HG03457 (cell line): ENCODE measurements around the gene MCF2L.

Experiments used
- ATAC-seq: cut with Tn5 transposase; IDR thresholded peaks from one replicate; pipeline ENCODE4 v1.9.1; 2021; ENCODE audit warnings: moderate number of reproducible peaks; ENCODE audit not compliant: unreplicated experiment

MCF2L gene

DNA sequence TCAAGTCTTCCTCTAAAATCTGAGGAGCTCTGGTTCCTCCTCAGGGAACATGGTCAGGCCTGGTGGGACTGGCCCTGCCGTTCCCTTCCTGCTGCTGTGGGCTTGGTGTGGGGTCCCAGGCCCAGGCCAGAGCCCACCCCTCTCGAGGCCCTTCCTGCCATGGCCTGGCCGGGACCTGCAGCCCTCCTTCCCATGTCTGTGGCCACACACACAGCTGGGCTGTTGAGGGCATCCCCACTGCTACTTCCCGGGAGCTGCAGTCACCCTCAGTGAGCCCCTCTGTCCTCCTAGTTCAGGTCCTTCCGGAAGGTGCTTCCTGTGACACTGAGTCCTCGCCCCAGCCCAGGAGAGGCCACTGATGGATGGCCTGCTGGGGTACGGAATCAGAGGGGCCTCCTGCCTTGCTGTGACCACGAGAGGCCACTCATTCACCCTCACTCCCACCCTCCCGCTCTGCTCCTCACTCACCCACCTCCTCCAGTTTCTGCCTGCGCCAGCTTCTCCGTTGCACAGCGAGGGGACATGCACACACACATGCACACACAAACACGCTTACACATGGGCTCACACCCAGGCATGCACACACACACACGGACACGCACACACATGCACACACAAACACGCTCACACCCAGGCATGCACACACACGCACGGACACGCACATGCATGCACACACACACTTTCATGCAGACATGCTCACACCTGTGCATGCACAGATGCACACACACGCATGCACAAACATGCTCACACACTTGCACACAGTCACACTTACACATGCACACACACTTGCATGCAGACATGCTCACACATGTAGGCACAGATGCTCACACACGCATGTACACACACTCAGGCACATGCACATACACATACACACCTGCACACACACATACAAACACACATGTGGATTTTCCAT, 7.3 kb upstream of the MCF2L start:
- no peak for ATAC-seq

DNA sequence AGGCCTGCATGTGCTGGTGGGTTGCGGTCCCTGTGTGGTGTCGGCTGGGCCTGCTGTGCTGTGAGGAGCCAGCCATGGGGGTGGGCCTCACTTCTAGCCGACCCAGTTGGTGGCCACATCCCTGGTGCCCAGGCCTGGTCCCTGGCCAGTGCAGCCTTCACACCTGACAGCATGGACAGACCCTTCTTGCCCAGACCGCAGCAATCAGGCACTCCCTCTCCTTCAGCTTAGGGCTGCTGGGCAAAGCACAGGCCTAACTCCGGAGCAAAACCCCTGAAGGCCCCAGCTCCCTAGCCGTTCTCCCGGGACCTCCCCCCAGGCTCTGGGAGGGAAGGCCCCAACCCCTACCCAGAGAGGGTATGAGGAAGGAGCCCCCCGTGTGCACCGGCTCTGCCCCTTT, 6.6 kb upstream of the MCF2L start:
- ATAC-seq: no peak

DNA sequence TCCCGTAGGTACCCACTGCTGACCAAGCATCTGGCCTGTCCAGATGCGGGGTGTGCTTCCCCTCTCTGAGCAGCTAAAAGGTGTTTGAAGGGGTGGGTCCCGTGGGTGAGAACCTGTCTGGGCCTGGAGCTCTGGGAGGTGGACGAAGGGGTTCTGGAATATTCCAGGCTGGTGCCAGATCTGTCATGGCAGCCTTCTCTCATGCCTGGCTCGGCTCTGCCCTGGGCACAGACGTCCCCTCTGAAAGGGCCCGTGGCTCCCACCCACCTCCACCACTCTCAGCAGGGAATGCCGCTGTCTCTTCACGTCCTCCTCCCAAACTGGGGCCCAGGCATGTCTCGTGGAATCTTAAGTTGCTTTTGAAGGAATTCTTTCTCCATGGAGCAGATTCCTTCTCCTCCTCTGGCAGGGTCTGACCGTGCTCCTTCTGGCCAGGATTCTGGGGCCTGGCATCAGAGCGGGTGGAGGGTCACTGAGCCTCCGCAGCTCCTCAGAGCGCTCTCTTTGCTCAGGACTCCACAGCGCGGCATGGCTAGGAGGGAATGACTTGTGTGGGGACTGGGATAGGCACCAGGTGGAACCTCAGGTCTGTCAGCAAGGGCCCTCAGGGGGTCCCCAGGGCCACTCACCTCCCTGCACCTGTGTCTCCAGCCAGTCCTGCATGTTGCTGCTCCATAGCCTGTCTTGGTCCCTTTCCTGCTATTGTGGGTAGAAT, 5.9 kb upstream of the MCF2L start:
- no peak for ATAC-seq

DNA sequence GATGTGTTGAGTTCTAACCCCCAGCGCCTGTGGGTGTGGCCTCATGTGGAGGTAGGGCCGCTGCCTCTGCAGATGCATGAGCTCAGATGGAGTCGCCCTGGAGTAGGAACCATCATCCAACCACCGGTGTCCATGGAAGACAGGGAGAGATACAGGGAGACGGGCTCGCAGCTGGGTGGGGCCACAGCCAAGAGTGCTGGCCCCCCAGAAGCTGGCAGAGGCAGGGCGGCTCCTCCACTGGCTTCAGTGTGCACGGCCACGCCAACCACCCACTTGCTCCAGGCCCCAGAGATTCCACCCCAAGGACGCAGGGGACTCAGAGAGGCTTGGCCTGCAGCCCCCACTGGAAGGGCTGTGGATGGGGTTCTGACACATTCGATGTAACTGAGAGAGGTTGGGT, 5.4 kb upstream of the MCF2L start:
- no peak for ATAC-seq

DNA sequence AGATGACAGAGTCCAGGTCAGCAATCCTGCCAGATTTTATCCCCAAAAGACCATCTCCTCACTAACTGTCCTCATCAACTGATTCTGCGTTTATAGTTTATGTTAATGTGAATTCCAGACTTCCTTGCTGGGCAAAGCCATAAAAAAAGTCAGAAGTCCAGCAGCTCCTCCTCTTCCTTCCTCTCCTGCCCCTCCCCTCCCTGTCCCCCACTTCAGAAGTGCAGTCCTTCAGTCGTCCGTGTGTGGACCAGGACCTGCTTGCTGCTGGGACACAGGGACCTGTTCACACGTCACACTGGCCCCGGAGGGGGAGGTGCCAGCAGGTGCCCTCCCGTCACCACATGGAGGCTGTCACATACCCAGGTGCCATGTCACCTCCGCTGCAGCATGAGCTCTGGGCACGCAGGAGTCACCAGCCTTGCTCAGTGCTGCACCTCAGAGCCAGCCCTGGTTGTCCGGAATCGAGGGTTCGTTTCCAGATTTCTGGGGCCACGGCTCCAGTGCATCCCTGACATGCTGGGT, 4.0 kb upstream of the MCF2L start:
- no peak for ATAC-seq

DNA sequence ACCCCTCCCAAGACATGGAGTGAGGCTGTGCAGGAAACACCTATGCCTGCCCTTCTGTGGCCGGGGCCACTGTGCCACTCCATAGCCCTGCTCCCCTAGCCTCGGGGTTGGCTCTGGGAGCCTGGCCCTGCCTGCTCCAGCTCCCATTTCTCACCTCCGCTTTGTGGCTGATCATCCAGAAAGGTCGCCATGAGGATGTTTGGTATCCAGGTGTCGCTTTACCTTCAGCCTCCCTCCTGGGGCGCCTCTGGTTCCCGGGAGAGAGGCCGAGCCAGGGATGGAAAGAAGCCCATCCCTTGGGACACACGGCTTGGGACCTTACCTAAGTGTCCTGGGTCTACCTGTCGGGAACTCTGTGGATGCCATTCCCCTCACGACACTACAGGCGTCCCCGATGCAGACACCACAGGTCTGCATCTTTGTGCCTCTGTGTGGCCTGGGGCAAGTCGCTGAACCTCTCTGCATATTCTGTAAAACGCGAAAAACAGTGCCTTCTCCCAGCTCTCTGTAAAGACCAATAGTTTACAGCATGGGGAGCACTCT, 3.4 kb upstream of the MCF2L start:
- no peak for ATAC-seq

DNA sequence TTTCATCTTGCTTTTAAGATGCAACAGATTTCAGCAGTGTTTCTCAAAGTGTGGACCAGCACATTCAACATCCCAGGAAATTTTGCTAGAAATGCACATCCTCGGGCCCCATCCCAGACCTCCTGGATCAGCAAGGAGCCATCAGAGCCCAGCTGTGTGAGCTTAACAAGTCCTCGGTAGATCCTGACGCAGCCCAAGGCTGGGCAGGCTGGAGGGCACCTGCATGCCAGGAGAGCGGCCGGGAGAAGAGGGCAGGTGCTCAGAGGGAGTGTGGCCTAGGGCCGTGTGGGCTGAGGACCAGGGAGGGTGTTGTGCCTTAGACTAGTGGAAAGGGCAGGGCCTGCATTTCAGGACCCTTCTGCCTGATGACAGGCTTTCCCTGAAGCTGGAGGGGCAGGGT, 2.2 kb upstream of the MCF2L start:
- ATAC-seq: no peak

DNA sequence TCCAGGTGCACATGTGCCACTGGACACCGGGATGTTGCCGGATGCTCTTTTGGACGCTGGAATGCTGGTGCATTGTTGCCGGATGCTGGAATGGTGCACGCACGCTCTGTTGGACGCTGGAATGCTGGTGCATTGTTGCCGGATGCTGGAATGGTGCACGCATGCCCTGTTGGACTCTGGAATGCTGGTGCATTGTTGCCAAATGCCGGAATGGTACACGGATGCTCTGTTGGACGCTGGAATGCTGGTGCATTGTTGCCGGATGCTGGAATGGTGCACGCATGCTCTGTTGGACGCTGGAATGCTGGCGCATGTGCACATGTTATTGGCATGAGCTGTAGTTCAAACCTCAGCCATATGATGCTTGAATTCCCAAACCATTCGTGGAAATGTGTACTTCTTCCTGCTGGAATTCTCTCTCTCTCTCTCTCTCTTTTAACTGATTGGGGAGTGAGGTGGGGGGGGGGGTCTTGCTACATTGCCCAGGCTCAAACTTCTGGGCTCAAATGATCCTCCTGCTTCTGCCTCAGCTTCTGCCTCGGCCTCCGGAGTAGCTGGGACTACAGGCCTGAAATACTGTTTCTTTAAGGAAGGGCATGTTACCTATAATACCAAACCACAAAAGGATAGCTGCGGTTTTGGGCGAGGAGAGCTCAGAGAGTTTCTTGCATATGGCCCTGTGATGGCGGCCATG, 1.2 kb upstream of the MCF2L start:
- no peak for ATAC-seq

DNA sequence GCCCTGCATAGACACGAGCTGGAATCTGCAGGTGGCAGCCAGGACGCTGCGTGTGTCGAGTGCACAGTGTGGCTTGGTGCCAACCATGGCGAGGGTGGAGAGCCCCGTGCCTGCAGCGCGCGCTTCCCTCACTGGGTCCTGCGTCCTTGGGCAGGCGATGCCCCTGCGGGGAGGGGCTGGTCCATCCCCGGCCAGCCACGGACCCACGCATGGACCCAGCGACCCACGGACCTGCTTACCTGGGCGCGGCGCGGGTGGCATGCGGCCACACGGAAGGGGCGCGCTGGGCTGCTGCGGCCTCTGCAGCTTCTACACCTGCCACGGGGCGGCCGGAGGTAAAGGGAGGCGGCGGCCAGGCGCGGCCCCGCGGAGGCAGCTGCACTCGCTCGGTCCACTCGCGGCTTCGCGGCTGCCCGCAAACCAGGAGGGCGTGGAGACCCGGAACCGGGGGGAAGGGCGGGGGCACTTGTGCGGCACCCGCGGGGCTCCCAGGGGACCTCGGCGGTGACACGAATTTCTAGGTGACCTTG, 569 bp upstream of the MCF2L start:
- ATAC-seq: no peak

DNA sequence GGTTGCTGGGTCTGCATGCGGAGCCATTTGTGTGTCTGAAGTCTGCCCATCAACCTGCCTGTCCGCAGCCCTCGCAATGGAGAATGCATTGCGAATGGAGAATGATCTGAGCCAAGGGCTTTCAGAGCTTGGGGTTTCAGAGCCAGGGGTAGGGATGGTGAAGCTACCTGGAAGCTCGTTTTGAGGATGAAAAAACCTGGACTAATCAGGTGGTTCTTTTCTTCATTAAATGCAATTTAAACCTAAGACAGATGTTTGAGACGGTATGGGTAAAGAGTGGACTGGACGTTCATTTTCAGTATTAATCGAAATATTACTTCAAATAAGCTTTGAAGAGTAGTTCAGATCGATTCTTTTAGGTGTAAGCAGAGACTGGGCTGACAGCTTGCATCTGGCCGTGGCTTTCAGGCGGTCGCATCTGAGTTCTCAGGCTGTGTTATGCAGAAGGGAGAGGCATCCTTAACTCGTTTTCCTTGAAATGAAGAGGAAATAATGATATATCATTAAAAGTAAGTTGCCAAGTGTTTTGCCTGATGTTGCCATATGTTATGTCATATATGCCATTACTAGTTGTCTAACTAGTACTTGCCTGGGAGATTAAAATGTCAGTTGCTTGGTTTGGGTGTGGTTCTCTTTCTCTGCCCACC, 801 bp downstream of the MCF2L start:
- no peak for ATAC-seq

DNA sequence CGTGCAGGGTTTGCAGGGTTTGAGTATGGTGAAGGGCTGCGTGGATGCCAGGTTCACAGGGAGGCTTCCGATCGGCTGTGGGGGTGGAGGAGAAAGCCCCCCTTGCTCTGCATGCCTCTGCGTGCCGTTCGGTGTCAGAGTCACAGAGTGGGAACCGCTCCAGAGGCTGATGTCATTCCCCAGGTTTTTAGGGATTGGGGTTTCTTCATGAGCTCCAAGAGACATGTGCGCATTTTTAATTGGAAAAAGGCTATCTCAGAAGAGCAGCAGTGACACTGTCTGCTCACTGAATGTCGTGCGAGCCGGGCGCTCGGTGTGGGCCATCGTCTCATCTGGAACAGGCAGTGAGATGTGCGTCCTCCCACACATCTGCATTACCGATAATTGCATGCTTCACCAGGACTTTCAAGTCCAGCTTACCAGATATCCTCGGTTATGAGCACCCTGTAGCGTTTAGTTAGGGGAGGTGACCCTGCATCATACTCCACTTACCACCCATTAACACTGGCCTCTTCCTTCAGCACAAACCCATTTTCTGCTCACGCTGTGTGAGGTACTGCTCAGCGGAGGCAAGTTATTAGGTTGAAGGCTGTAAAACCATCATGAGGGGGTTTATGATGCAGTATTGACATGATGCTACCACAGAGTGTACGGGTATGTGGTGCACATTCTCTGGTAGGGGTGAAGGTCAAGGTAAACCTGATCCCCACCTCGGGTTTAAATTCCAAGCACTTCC, 1.7 kb downstream of the MCF2L start:
- no peak for ATAC-seq

DNA sequence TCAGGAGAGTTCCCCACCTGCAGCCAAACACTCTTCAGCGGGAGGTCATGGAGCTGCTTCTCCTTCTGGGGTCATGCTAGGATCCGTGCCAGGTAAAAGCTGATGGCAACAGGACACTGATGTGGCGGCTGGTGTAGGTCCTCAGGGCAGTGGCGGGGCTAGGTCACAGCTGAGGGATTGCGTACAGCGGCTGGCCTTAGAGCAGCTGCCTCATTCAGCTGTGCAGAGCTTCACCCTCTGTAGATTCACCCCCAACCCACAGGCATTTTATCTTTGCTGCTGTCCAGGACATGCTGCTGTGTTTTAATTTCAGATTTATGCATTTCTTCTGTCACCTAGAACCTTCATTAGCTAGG, 2.3 kb downstream of the MCF2L start:
- ATAC-seq: no peak

DNA sequence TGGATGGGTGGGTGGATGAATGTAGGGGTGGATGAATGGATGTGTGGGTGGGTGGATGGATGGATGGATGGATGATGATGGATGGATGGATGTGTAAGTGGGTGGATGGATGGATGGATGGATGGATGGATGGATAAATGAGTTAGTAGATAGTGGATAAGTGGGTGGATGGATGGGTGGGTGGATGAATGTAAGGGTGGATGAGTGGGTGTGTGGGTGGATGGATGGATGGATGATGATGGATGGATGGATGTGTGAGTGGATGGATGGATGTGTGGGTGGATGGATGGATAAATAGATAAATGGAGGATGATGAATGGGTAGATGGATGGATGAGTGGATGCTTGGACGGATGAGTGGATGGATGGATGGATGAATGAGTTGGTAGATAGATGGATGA, 3.2 kb downstream of the MCF2L start:
- ATAC-seq: no peak

DNA sequence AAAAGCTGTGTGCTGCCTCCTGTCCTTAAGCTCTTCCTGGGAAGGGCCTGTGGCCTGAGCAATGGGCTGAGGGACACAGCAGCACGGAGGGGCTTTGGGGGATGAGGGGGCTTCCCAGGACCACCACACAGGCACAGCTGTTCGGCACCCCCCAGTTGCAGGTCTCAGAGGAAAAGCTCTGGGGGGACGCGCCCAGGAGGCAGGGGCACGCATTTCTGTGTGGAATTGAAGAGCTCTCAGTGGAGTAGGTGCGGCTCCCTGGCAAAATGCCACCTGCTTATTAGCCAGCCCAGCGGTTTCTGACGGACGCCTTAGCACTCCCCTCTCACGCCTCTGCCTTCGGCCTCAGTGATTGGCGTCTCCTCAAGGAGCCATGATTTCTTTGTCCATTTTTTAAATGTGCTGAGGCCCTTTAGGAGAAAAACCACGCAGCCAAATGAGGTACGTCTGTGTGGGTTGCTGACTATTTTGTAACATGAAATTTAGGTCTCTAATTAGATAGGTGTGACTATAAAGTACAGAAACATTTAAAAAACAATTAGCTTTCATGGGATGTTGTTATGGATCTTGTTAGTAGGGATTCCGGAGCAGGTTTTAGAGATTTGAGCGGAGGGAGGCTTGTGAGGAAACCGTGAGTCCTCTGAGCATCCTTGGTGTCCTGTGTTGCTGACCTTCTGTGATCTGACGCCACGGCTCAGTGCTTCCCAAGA, 4.0 kb downstream of the MCF2L start:
- no peak for ATAC-seq

DNA sequence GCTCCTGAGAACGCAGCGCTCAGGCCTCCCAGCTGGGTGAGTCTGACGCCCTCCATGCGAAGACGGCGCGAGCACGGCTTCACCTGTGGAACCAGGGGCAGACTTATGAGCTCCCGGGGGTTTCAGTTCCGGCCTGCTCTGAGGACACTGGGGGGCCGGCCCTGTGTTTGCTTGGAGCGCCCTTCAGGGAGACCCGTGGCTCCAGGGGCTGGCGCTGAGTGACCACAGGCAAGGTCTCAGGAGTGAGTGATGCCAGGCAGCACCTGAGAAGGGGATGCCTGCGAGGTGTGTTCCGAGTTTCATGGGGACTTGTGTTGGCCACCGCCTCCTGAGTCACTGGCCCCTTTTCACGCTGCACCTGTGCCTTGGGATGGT, 4.5 kb downstream of the MCF2L start:
- no peak for ATAC-seq

DNA sequence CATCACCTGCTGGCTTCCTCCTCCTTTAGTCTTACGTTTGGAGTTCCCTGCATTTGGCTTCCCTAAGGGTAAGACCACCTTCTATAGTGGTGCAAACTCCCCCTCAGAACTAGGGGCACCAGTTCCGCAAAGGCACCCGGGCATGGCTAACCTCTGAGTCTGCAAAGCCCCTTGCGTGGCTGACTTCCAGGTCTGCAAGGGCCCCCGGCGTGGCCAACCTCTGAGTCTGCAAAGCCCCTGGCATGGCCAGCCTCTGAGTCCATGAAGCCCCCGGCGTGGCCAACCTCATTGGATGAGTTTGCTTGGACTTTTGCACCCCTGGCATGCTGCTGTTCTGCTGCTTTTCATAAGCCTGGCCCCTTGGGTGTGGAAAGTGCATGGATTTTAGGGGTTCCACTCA, 5.1 kb downstream of the MCF2L start:
- ATAC-seq: no peak

DNA sequence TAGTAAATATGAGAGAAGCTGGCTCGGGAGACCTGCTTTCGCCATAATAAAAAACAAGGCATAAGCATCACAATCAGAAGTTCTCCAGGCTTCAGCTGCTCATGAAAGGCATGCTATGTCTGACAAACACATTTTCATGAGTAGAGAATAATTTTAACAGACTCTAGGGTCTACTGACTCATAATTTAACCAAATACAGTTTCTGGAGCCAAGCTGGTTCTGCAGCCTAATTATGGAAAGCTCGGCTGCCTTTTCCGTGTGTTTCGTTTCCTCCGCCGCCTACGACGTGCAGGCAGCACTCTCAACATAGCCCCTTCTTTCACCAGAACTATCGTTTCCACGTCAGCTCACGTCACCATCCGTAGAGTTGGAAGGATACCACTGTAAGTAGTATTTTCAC, 5.7 kb downstream of the MCF2L start:
- ATAC-seq: no peak

DNA sequence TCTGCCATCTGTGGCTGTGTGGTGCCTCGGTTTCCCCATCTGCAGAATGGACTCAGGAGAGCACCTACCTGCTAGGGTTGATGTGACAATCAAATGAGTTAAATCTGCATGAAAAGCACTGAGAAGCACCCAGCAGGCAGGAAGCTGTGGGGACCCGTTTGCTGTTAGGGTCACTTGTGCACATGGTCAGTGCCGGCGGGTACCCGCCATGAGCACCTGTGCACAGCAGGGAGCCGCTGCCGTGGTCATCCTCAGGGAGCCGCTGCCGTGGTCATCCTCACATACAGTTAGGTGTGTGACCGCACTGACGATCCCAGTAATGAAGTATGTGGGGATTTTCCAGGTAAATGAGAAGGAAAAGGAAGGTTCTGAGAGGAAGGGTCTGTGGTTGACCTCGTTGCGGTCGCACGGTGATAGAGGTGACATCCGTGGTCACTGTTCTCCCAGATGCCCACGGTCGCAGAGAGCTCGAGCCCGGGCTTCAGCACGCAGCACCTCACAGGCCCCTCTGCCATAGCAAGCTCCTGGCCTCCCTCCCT, 6.5 kb downstream of the MCF2L start:
- no peak for ATAC-seq

DNA sequence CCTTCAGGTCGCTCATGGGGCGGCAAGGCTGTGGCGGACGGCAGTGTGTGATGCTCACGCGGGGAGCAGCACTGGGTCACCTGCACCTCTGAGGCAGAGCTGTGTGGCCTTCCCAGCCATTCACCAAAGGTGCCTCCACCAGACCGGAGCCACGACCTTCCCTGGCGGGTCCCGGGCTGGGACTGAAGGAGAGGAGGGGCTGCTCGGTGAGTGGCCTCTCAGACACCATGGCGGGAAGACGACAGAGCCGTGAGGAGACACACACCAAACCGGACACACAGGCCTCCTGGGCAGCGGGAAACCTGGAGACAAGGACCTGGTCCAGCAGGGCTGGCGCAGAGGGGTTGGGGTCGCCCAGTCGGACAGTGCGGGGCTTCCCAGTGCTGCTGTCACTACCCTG, 7.5 kb downstream of the MCF2L start:
- ATAC-seq: no peak
